Keratinocyte (primary cell): ENCODE results near the gene ADRA2C. TPM values are rescaled to one million over a fixed set of nuclear protein-coding genes. Genes with fewer than 3 reads are reported as not detected.

Source experiments
- DNase-seq: peaks from one replicate; pipeline ENCODE4 v3.0.0-alpha.2; 2011; ENCODE audit warnings: low read depth, missing footprints, low spot score
- FAIRE-seq: peaks from 2 replicates; lab custom pipeline; 2011; peaks lifted over from hg19 to GRCh38; lab: Jason Lieb, UNC
- H2AFZ ChIP-seq: 2 replicates; pipeline ENCODE4 v1.6.0; 2012; ENCODE audit warnings: low read length, control low read depth, inconsistent platforms; ENCODE audit not compliant: control insufficient read depth
- H3K27ac ChIP-seq: 2 replicates; pipeline ENCODE4 v1.5.1; 2011; ENCODE audit warnings: low read length; ENCODE audit not compliant: control insufficient read depth, insufficient read depth
- H3K27me3 ChIP-seq: 3 replicates; pipeline ENCODE4 v1.6.0; 2011; ENCODE audit warnings: low read length; ENCODE audit not compliant: control insufficient read depth, insufficient read depth; ENCODE audit errors: extremely low read depth
- H3K36me3 ChIP-seq, 2 experiments: 2 replicates in 1 of 2; 3 replicates in 1 of 2; pipeline ENCODE4 v1.5.1; 2011; ENCODE audit warnings: low read length in 2 of 2, mild to moderate bottlenecking in 1 of 2; ENCODE audit not compliant: control insufficient read depth in 2 of 2, insufficient read depth in 2 of 2; ENCODE audit errors: extremely low read depth in 1 of 2
- H3K4me1 ChIP-seq: 3 replicates; pipeline ENCODE4 v1.5.1; 2011; ENCODE audit warnings: low read length; ENCODE audit not compliant: control insufficient read depth, insufficient read depth; ENCODE audit errors: extremely low read depth
- H3K4me2 ChIP-seq: 3 replicates; pipeline ENCODE4 v1.6.0; 2011; ENCODE audit warnings: low read depth, low read length; ENCODE audit not compliant: control insufficient read depth, insufficient read depth; ENCODE audit errors: extremely low read depth
- H3K4me3 ChIP-seq, 3 experiments: fragments of 200-600 bp in 1 of 3; sonication (generic) in 1 of 3; 2 replicates in 2 of 3; 3 replicates in 1 of 3; pipeline ENCODE4 v1.5.1; 2011 to 2016; ENCODE audit warnings: low read length in 3 of 3, mild to moderate bottlenecking in 3 of 3, control low read depth in 2 of 3, inconsistent platforms in 1 of 3, low read depth in 1 of 3, mixed read lengths in 1 of 3, mixed run types in 1 of 3, moderate library complexity in 1 of 3; ENCODE audit not compliant: control insufficient read depth in 2 of 3, insufficient read depth in 2 of 3; ENCODE audit errors: extremely low read depth in 1 of 3
- H3K79me2 ChIP-seq: 2 replicates; pipeline ENCODE4 v1.6.0; 2012; ENCODE audit warnings: low read length; ENCODE audit not compliant: control insufficient read depth, insufficient read depth
- H3K9ac ChIP-seq: 3 replicates; pipeline ENCODE4 v1.6.0; 2011; ENCODE audit warnings: low read length; ENCODE audit not compliant: control insufficient read depth, insufficient read depth; ENCODE audit errors: extremely low read depth
- H3K9me1 ChIP-seq: 3 replicates; pipeline ENCODE4 v1.6.0; 2011; ENCODE audit warnings: low read length; ENCODE audit not compliant: control insufficient read depth, insufficient read depth; ENCODE audit errors: extremely low read depth
- H3K9me3 ChIP-seq: 2 replicates; pipeline ENCODE4 v1.5.1; 2012; ENCODE audit warnings: low read depth, low read length; ENCODE audit not compliant: control insufficient read depth
- H4K20me1 ChIP-seq: 3 replicates; pipeline ENCODE4 v1.6.0; 2011; ENCODE audit warnings: low read length; ENCODE audit not compliant: control insufficient read depth, insufficient read depth; ENCODE audit errors: extremely low read depth
- CTCF ChIP-seq, 3 experiments: IDR thresholded peaks in 1 of 3; conservative IDR thresholded peaks in 1 of 3; optimal IDR thresholded peaks in 1 of 3; 2 replicates in 2 of 3; 3 replicates in 1 of 3; pipeline versions ENCODE3 to v1.5.1; 2011; ENCODE audit warnings: low read length in 3 of 3, mild to moderate bottlenecking in 3 of 3, moderate library complexity in 2 of 3, control low read depth in 1 of 3, inconsistent platforms in 1 of 3; ENCODE audit not compliant: insufficient read depth in 2 of 3; ENCODE audit errors: extremely low read depth in 1 of 3
- EZH2 ChIP-seq: IDR thresholded peaks from one replicate; pipeline ENCODE4 v1.6.1; 2012; ENCODE audit warnings: inconsistent platforms, mild to moderate bottlenecking, low read length, moderate library complexity
- dilution Hi-C: fragments of 300-500 bp; cut with MboI; formaldehyde crosslinking; loops from one replicate; pipeline ENCODE4 v1.7.0; 2020; ENCODE audit warnings: low sequenced_read_pairs; ENCODE audit not compliant: extremely low pct_ligation_motif_present
- polyA plus RNA-seq, 5 experiments: library from polyadenylated mRNA; depleted of rRNA in 3 of 5; stranded (reverse) in 3 of 5; stranded (forward) in 1 of 5; unstranded in 1 of 5; fragments of >200 nt; gene quantifications; 1 replicate in 1 of 5; 2 replicates in 3 of 5; 3 replicates in 1 of 5; pipeline versions ENCODE4 v1.2.1 to v1.2.3, GENCODE V29; 2011 to 2012; ENCODE audit warnings: missing spikeins in 2 of 5, low read depth in 1 of 5, low replicate concordance in 1 of 5

ADRA2C gene
- polyA plus RNA-seq, 1 donor (not counting 4 experiments of a cell fraction or from before 2014, with no cell fraction given), result 0.05 TPM

GRCh38 chr4:3719836-3720235, 46.3 kb upstream of the ADRA2C start:
- dilution Hi-C loops, result no loop called here
- Histone ChIP-seq H3K4me2 (no peak overlapping the region), H3K27me3 (peaks cover 39% of the 10 kb centered on the region), H2AFZ (no peak overlapping the region), H3K36me3 (no peaks in the 10 kb centered on the region), H3K4me3 (no peak overlapping the region), H4K20me1 (no peaks in the 10 kb centered on the region), H3K9me3 (no peaks in the 10 kb centered on the region), H3K9me1 (no peaks in the 10 kb centered on the region), H3K4me1 (no peaks in the 10 kb centered on the region), H3K9ac (no peak overlapping the region), H3K79me2 (no peaks in the 10 kb centered on the region), H3K27ac (no peak overlapping the region)
- FAIRE-seq (no peak), DNase-seq (no peak)
- TF ChIP-seq EZH2, result no peak
- no peak for TF ChIP-seq CTCF (optimal IDR thresholded peaks at IDR 0.05 in 1 of 3, IDR thresholded peaks at IDR 0.05 in 1 of 3, conservative IDR thresholded peaks at IDR 0.05 in 1 of 3; ENCODE audit: extremely low read depth in 1 of 3, insufficient read depth in 2 of 3, low read length in 3 of 3)

- no peak overlapping the region for H3K4me3 ChIP-seq
- DNase-seq (no peak), FAIRE-seq (no peak)
- dilution Hi-C loops, result no loop called here
- H3K4me1 ChIP-seq, result no peaks in the 10 kb centered on the region
- no peak overlapping the region for H3K27ac ChIP-seq
- peaks cover 45% of the 10 kb centered on the region for H3K27me3 ChIP-seq
- H3K9ac ChIP-seq, result no peak overlapping the region
- H4K20me1 ChIP-seq, result no peaks in the 10 kb centered on the region
- no peaks in the 10 kb centered on the region for H3K79me2 ChIP-seq
- no peaks in the 10 kb centered on the region for H3K9me1 ChIP-seq
- H3K9me3 ChIP-seq, result no peaks in the 10 kb centered on the region
- H3K36me3 ChIP-seq, result no peaks in the 10 kb centered on the region
- no peak overlapping the region for H2AFZ ChIP-seq
- H3K4me2 ChIP-seq, result no peak overlapping the region
- no peak for TF ChIP-seq CTCF (optimal IDR thresholded peaks at IDR 0.05 in 1 of 3, IDR thresholded peaks at IDR 0.05 in 1 of 3, conservative IDR thresholded peaks at IDR 0.05 in 1 of 3; ENCODE audit: extremely low read depth in 1 of 3, insufficient read depth in 2 of 3, low read length in 3 of 3)
- no peak for TF ChIP-seq EZH2
Observed at GRCh38 chr4:3720466-3720865, 45.7 kb upstream of the ADRA2C start.
